H1 (cell line): ENCODE measurements around the gene SCUBE2. TPM values are rescaled to one million over a fixed set of nuclear protein-coding genes. Genes with fewer than 3 reads are reported as not detected.

Experiments
- CTCF ChIA-PET: fragments of 300-600 bp; sonication (Branson Sonifier 250); formaldehyde crosslinking; loops from one replicate; lab custom pipeline; 2021; ENCODE audit not compliant: partially characterized antibody; lab: Charles Lee
- POLR2A ChIA-PET: fragments of 300-600 bp; sonication (Branson Sonifier 250); formaldehyde crosslinking; loops from one replicate; lab custom pipeline; 2021; ENCODE audit warnings: inconsistent platforms; ENCODE audit not compliant: partially characterized antibody; lab: Charles Lee
- DNase-seq, 2 experiments: peaks; one replicate each; pipeline versions ENCODE4 v3.0.0 to v3.0.0-alpha.2; 2010 to 2022; ENCODE audit warnings: low spot score in 2 of 2, low read depth in 1 of 2, mixed read lengths in 1 of 2
- FAIRE-seq: peaks from 2 replicates; lab custom pipeline; 2011; peaks lifted over from hg19 to GRCh38; lab: Jason Lieb, UNC
- H2AFZ ChIP-seq: 2 replicates; pipeline ENCODE4 v1.8.1; 2012; ENCODE audit warnings: low read length, inconsistent platforms
- H2AK5ac ChIP-seq: 2 replicates; pipeline ENCODE4 v1.6.1; 2013; ENCODE audit warnings: low read depth, low read length
- H2BK120ac ChIP-seq: replicated peaks from 2 replicates; pipeline ENCODE3; 2013; ENCODE audit warnings: low read depth, low read length, inconsistent platforms
- H2BK12ac ChIP-seq: 2 replicates; pipeline ENCODE4 v1.6.1; 2013; ENCODE audit warnings: low read depth, low read length
- H2BK15ac ChIP-seq: 2 replicates; pipeline ENCODE4 v1.6.1; 2013; ENCODE audit warnings: low read length
- H2BK20ac ChIP-seq: 2 replicates; pipeline ENCODE4 v1.6.1; 2013; ENCODE audit warnings: low read length
- H2BK5ac ChIP-seq: 2 replicates; pipeline ENCODE4 v1.6.1; 2013; ENCODE audit warnings: low read depth, low read length
- H3K14ac ChIP-seq: 2 replicates; pipeline ENCODE4 v1.6.1; 2013; ENCODE audit warnings: inconsistent platforms; ENCODE audit not compliant: insufficient read length
- H3K18ac ChIP-seq: 2 replicates; pipeline ENCODE4 v1.6.1; 2013; ENCODE audit warnings: low read length; ENCODE audit errors: extremely low read depth
- H3K23ac ChIP-seq: 2 replicates; pipeline ENCODE4 v1.6.1; 2013; ENCODE audit warnings: inconsistent platforms; ENCODE audit not compliant: insufficient read length
- H3K23me2 ChIP-seq: 2 replicates; pipeline ENCODE4 v1.6.1; 2013; ENCODE audit warnings: low read depth, low read length
- H3K27ac ChIP-seq: 2 replicates; pipeline ENCODE4 v1.6.1; 2011; ENCODE audit warnings: low read depth, low read length, inconsistent platforms
- H3K27me3 ChIP-seq, 4 experiments: replicated peaks in 1 of 4; 1 replicate in 1 of 4; 2 replicates in 3 of 4; pipeline versions ENCODE4 v1.6.1 to v1.8.1; 2011 to 2013; ENCODE audit warnings: low read length in 3 of 4, mild to moderate bottlenecking in 3 of 4, inconsistent platforms in 2 of 4, mixed read lengths in 2 of 4, moderate library complexity in 1 of 4; ENCODE audit not compliant: control insufficient read depth in 3 of 4, insufficient read depth in 3 of 4; ENCODE audit errors: extremely low read depth in 1 of 4
- H3K36me3 ChIP-seq, 4 experiments: 2 replicates each; pipeline versions ENCODE4 v1.6.1 to v1.8.1; 2011 to 2013; ENCODE audit warnings: mild to moderate bottlenecking in 4 of 4, low read length in 3 of 4, moderate library complexity in 2 of 4, control low read depth in 1 of 4, inconsistent platforms in 1 of 4; ENCODE audit not compliant: insufficient read depth in 4 of 4, control insufficient read depth in 2 of 4
- H3K4ac ChIP-seq: replicated peaks from 2 replicates; pipeline ENCODE3; 2013; ENCODE audit warnings: low read length, low read depth, mixed read lengths, inconsistent platforms; ENCODE audit not compliant: insufficient read length
- H3K4me1 ChIP-seq, 4 experiments: replicated peaks in 1 of 4; 1 replicate in 1 of 4; 2 replicates in 3 of 4; pipeline versions ENCODE4 v1.6.1 to v1.8.1; 2011 to 2013; ENCODE audit warnings: low read length in 3 of 4, inconsistent platforms in 2 of 4, mixed read lengths in 1 of 4; ENCODE audit not compliant: insufficient read depth in 4 of 4, control insufficient read depth in 3 of 4
- H3K4me2 ChIP-seq, 2 experiments: 2 replicates each; pipeline versions ENCODE4 v1.6.1 to v1.8.1; 2011 to 2013; ENCODE audit warnings: low read depth in 2 of 2, low read length in 2 of 2, control low read depth in 1 of 2, inconsistent platforms in 1 of 2, mild to moderate bottlenecking in 1 of 2; ENCODE audit not compliant: insufficient read depth in 1 of 2
- H3K4me3 ChIP-seq, 4 experiments: fragments of 200-600, 300-600 bp in 1 of 4; sonication (generic), shearing (Covaris generic), sonication (Bioruptor Twin) in 1 of 4; 2 replicates each; pipeline versions ENCODE4 v1.5.1 to v1.8.1; 2011 to 2016; ENCODE audit warnings: low read length in 4 of 4, low read depth in 3 of 4, control low read depth in 2 of 4, inconsistent platforms in 2 of 4, mild to moderate bottlenecking in 2 of 4, mixed read lengths in 1 of 4, moderate library complexity in 1 of 4; ENCODE audit not compliant: insufficient read depth in 2 of 4; ENCODE audit errors: extremely low read depth in 1 of 4
- H3K56ac ChIP-seq: replicated peaks from 2 replicates; pipeline ENCODE3; 2013; ENCODE audit warnings: low read depth, mild to moderate bottlenecking, mixed read lengths, low read length, inconsistent platforms; ENCODE audit not compliant: insufficient read length
- H3K79me1 ChIP-seq: 2 replicates; pipeline ENCODE4 v1.6.1; 2013; ENCODE audit warnings: low read depth, low read length, control low read depth
- H3K79me2 ChIP-seq, 2 experiments: 2 replicates each; pipeline versions ENCODE4 v1.6.1 to v1.8.1; 2012 to 2013; ENCODE audit warnings: low read length in 2 of 2, mild to moderate bottlenecking in 2 of 2, inconsistent platforms in 1 of 2; ENCODE audit not compliant: insufficient read depth in 2 of 2, control insufficient read depth in 1 of 2
- H3K9ac ChIP-seq, 4 experiments: replicated peaks in 1 of 4; 1 replicate in 1 of 4; 2 replicates in 3 of 4; pipeline versions ENCODE4 v1.6.1 to v1.8.1; 2011 to 2013; ENCODE audit warnings: low read depth in 3 of 4, low read length in 3 of 4, control low read depth in 2 of 4, mild to moderate bottlenecking in 2 of 4, moderate library complexity in 2 of 4, inconsistent platforms in 1 of 4; ENCODE audit errors: extremely low read depth in 1 of 4
- H3K9me3 ChIP-seq, 2 experiments: 2 replicates each; pipeline versions ENCODE4 v1.6.1 to v1.8.1; 2012 to 2013; ENCODE audit warnings: mild to moderate bottlenecking in 2 of 2, moderate library complexity in 2 of 2, control low read depth in 1 of 2, inconsistent platforms in 1 of 2, low read depth in 1 of 2, low read length in 1 of 2, mixed read lengths in 1 of 2; ENCODE audit not compliant: insufficient read depth in 2 of 2
- H4K20me1 ChIP-seq, 2 experiments: replicated peaks in 1 of 2; 2 replicates each; pipeline versions ENCODE3 to v1.8.1; 2011 to 2013; ENCODE audit warnings: inconsistent platforms in 2 of 2, low read length in 2 of 2, mild to moderate bottlenecking in 1 of 2; ENCODE audit not compliant: insufficient read depth in 2 of 2, control insufficient read depth in 1 of 2
- H4K5ac ChIP-seq: 2 replicates; pipeline ENCODE4 v1.6.1; 2013; ENCODE audit warnings: low read length, low read depth, mixed read lengths, inconsistent platforms; ENCODE audit not compliant: insufficient read length
- H4K8ac ChIP-seq: 2 replicates; pipeline ENCODE4 v1.8.0; 2013; ENCODE audit warnings: mild to moderate bottlenecking, moderate library complexity, low read length, inconsistent platforms; ENCODE audit not compliant: insufficient read depth; ENCODE audit errors: extremely low read depth
- H4K91ac ChIP-seq: replicated peaks from 2 replicates; pipeline ENCODE3; 2013; ENCODE audit warnings: low read length, mixed read lengths, inconsistent platforms; ENCODE audit not compliant: insufficient read length
- NANOG ChIP-seq: IDR thresholded peaks from 2 replicates; pipeline ENCODE4 v1.6.1; 2011; ENCODE audit warnings: low read length, low read depth, mild to moderate bottlenecking, inconsistent platforms; ENCODE audit not compliant: insufficient read depth, poor library complexity, severe bottlenecking
- WGBS, 2 experiments: shearing (Covaris generic) in 1 of 2; methylation state at CpG; one replicate each; pipeline versions ENCODE4 v1.1.6 to v1.1.7; 2013 to 2015; ENCODE audit warnings: low lambda C conversion rate in 2 of 2, mixed read lengths in 2 of 2, inconsistent platforms in 1 of 2, low coverage in 1 of 2, missing lambda C conversion rate in 1 of 2; ENCODE audit not compliant: insufficient replicate concordance in 2 of 2, insufficient coverage in 1 of 2, insufficient read length in 1 of 2; ENCODE audit errors: extremely low coverage in 1 of 2, missing lambda C conversion rate in 1 of 2; 5-methylcytosine and 5-hydroxymethylcytosine counted together
- polyA plus RNA-seq, 7 experiments: library from polyadenylated mRNA; depleted of rRNA in 3 of 7; stranded (reverse) in 5 of 7; unstranded in 2 of 7; fragments of >200 nt in 5 of 7; fragments of 200-250 nt in 2 of 7; gene quantifications; 1 replicate in 5 of 7; 2 replicates in 1 of 7; 4 replicates in 1 of 7; pipeline versions ENCODE4 v1.2.1 to v1.2.3, GENCODE V29; 2011 to 2013; ENCODE audit warnings: missing spikeins in 2 of 7, mixed read lengths in 2 of 7
- total RNA-seq: library from RNA; stranded (reverse); fragmentation: NEBNext Ultra II Directional; extraction: Animal tissue kit (Norgen Biotek cat#: 25700); gene quantifications from 2 replicates; pipeline ENCODE4 v1.2.1, GENCODE V29; 2021

SCUBE2 gene
- total and polyA plus RNA-seq, 2 of the 8 experiments (the other 6 are each of a cell fraction or from before 2014, with no cell fraction given): 0.29 to 1.2 TPM

GRCh38 chr11:9052316-9052715 is 39.1 kb downstream of the SCUBE2 start:
- Histone ChIP-seq H3K4me1 (peaks cover 0 to 2% (median 0%) of the 10 kb centered on the region in 4 experiments; a peak in 3 of 7 replicates), H4K20me1 (no peaks in the 10 kb centered on the region), H3K27me3 (no peaks in the 10 kb centered on the region), H3K23me2 (no peaks in the 10 kb centered on the region), H3K27ac (no peak overlapping the region), H3K4me2 (no peak overlapping the region), H3K9me3 (no peaks in the 10 kb centered on the region), H3K9ac (no peak overlapping the region), H2AFZ (no peak overlapping the region), H2AK5ac (no peak overlapping the region), H2BK5ac (no peak overlapping the region), H3K14ac (no peak overlapping the region), H4K8ac (no peak overlapping the region), H3K79me1 (no peaks in the 10 kb centered on the region), H4K91ac (no peak overlapping the region), H4K5ac (no peak overlapping the region), H2BK15ac (no peak overlapping the region), H3K23ac (no peak overlapping the region), H2BK120ac (no peak overlapping the region), H2BK12ac (no peak overlapping the region), H2BK20ac (no peak overlapping the region), H3K36me3 (no peaks in the 10 kb centered on the region), H3K56ac (no peak overlapping the region), H3K18ac (no peak overlapping the region), H3K79me2 (no peaks in the 10 kb centered on the region), H3K4me3 (no peak overlapping the region), H3K4ac (no peak overlapping the region)
- CTCF ChIA-PET: interaction anchor here (0.9 to 2.0 kb wide), 3 partner anchors 36 to 80 kb away, joined by 3 to 6 read pairs (median 4); no protein-coding TSS in a partner anchor
- POLR2A ChIA-PET: no interaction called here
- TF ChIP-seq NANOG: no peak
- DNase-seq: no peak
- 89% methylated on average over 3 of the region's 3 CpGs; no CpG with 5 or more reads in 1 of the 2 experiments for WGBS, 2 experiments
- no peak for FAIRE-seq
